CD4-positive, alpha-beta T cell (primary cell): ENCODE measurements around the gene MPPED2. TPM values are rescaled to one million over a fixed set of nuclear protein-coding genes. Genes with fewer than 3 reads are reported as not detected.

Source experiments
- ATAC-seq: fragments of 200-7000 bp; cut with Tn5 transposase; one replicate; pipeline ENCODE4 v1.10.0; 2022; ENCODE audit warnings: mild to moderate bottlenecking; ENCODE audit not compliant: poor library complexity
- CTCF ChIA-PET: fragments of 350-600 bp; sonication (Branson Sonifier 250); formaldehyde crosslinking; loops from one replicate; lab custom pipeline; 2021; ENCODE audit warnings: antibody characterized with exemption, inconsistent platforms; lab: Charles Lee
- POLR2A ChIA-PET: fragments of 350-600 bp; sonication (Branson Sonifier 250); formaldehyde crosslinking; loops from one replicate; lab custom pipeline; 2021; ENCODE audit warnings: antibody characterized with exemption, inconsistent platforms; lab: Charles Lee
- DNase-seq, 14 experiments: peaks; one replicate each; pipeline ENCODE4 v3.0.0-alpha.2; 2013 to 2020; ENCODE audit warnings: mixed read lengths in 2 of 14
- H3K27ac ChIP-seq, 2 donors: one replicate each; pipeline versions ENCODE4 v1.5.1 to v1.7.0; 2013; ENCODE audit warnings: low read length in 2 of 2, low read depth in 1 of 2, mild to moderate bottlenecking in 1 of 2
- H3K27me3 ChIP-seq, 2 experiments: 1 replicate in 1 of 2; 2 replicates in 1 of 2; pipeline versions ENCODE4 v1.6.1 to v1.7.0; 2013; ENCODE audit warnings: low read length in 2 of 2, control low read depth in 1 of 2, mild to moderate bottlenecking in 1 of 2, moderate library complexity in 1 of 2; ENCODE audit not compliant: insufficient read depth in 2 of 2, control insufficient read depth in 1 of 2
- H3K36me3 ChIP-seq: one replicate; pipeline ENCODE4 v1.6.1; 2013; ENCODE audit warnings: low read length, control low read depth; ENCODE audit not compliant: insufficient read depth
- H3K4me1 ChIP-seq: one replicate; pipeline ENCODE4 v1.6.1; 2013; ENCODE audit warnings: low read length, control low read depth; ENCODE audit not compliant: insufficient read depth
- H3K4me3 ChIP-seq: one replicate; pipeline ENCODE4 v1.5.1; 2013; ENCODE audit warnings: mild to moderate bottlenecking, low read length, moderate library complexity
- H3K9me3 ChIP-seq, 2 experiments: 1 replicate in 1 of 2; 2 replicates in 1 of 2; pipeline versions ENCODE4 v1.6.1 to v1.7.0; 2013; ENCODE audit warnings: low read length in 2 of 2, mild to moderate bottlenecking in 2 of 2, control low read depth in 1 of 2, moderate library complexity in 1 of 2; ENCODE audit not compliant: control insufficient read depth in 1 of 2, insufficient read depth in 1 of 2
- H3K27ac Mint-ChIP-seq: one replicate; pipeline ENCODE4 v1.8.0; 2020; ENCODE audit warnings: mixed read lengths
- H3K27me3 Mint-ChIP-seq: one replicate; pipeline ENCODE4 v1.8.0; 2021; ENCODE audit warnings: mixed read lengths
- H3K36me3 Mint-ChIP-seq: one replicate; pipeline ENCODE4 v1.8.0; 2021; ENCODE audit warnings: low read depth, mixed read lengths
- H3K4me1 Mint-ChIP-seq: one replicate; pipeline ENCODE4 v1.8.0; 2021; ENCODE audit warnings: low read depth, mixed read lengths
- H3K4me3 Mint-ChIP-seq: one replicate; pipeline ENCODE4 v1.8.0; 2020; ENCODE audit warnings: mild to moderate bottlenecking, mixed read lengths
- H3K9me3 Mint-ChIP-seq: one replicate; pipeline ENCODE4 v1.8.0; 2020; ENCODE audit warnings: mixed read lengths
- intact Hi-C, 2 experiments: fragments of 100-400 bp; cut with DNase I in 1 of 2; cut with micrococcal nuclease in 1 of 2; formaldehyde crosslinking; loops; one replicate each; pipeline versions ENCODE4 v1.15.1 to v1.9.0; 2023 to 2025; cut with DNase I, micrococcal nuclease
- total RNA-seq, 174 experiments: library from RNA in 2 of 174; stranded (reverse) in 2 of 174; gene quantifications; one replicate each; pipeline ENCODE4 v1.2.3 and lab custom pipeline; 2021 to 2026
- TF ChIP-seq, protein P1 (sequence below): fragments of 200-600 bp; IDR thresholded peaks from one replicate; pipeline ENCODE4 v1.8.0; 2022; ENCODE audit warnings: antibody characterized with exemption, mild to moderate bottlenecking

The MPPED2 gene
- total RNA-seq, 2 experiments from 2014 or later, result 0.96 to 1.7 TPM

DNA sequence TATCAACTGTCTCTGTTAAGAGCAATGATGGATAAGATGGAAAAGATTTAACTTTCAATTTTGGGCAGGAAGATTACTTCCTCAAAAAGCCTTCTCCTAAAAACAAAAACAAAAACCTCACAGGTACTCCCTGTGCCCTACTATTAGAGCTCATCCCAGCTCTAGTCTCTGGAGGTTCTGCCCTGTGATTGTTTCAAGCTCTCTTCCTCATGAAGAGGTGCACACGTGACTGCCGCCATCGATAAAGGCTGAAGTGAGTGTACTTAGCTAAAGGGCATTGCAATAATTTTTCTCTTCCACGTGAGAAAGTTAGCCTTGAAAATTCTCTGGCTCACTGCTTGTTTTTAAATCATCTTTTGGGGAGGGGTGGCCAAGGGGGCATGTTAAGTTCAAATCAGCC lies 36.6 kb downstream of the MPPED2 start:
- H3K27ac Mint-ChIP-seq, result no peak overlapping the region
- H3K27me3 ChIP-seq, result no peaks in the 10 kb centered on the region
- H3K4me3 Mint-ChIP-seq, result no peak overlapping the region
- H3K27ac ChIP-seq, result no peak overlapping the region
- no peak overlapping the region for H3K4me3 ChIP-seq
- ChIA-PET CTCF (no interaction called here), POLR2A (no interaction called here)
- DNase-seq (no peak), ATAC-seq (no peak)
- no peaks in the 10 kb centered on the region for H3K27me3 Mint-ChIP-seq
- H3K9me3 ChIP-seq, result no peaks in the 10 kb centered on the region
- no peaks in the 10 kb centered on the region for H3K4me1 Mint-ChIP-seq
- H3K4me1 ChIP-seq, result no peaks in the 10 kb centered on the region
- H3K36me3 Mint-ChIP-seq, result no peaks in the 10 kb centered on the region
- H3K36me3 ChIP-seq, result no peaks in the 10 kb centered on the region
- intact Hi-C loops, result no loop called here
- TF ChIP-seq, protein P1, sequence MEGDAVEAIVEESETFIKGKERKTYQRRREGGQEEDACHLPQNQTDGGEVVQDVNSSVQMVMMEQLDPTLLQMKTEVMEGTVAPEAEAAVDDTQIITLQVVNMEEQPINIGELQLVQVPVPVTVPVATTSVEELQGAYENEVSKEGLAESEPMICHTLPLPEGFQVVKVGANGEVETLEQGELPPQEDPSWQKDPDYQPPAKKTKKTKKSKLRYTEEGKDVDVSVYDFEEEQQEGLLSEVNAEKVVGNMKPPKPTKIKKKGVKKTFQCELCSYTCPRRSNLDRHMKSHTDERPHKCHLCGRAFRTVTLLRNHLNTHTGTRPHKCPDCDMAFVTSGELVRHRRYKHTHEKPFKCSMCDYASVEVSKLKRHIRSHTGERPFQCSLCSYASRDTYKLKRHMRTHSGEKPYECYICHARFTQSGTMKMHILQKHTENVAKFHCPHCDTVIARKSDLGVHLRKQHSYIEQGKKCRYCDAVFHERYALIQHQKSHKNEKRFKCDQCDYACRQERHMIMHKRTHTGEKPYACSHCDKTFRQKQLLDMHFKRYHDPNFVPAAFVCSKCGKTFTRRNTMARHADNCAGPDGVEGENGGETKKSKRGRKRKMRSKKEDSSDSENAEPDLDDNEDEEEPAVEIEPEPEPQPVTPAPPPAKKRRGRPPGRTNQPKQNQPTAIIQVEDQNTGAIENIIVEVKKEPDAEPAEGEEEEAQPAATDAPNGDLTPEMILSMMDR, result no peak
- H3K9me3 Mint-ChIP-seq, result no peaks in the 10 kb centered on the region

DNA sequence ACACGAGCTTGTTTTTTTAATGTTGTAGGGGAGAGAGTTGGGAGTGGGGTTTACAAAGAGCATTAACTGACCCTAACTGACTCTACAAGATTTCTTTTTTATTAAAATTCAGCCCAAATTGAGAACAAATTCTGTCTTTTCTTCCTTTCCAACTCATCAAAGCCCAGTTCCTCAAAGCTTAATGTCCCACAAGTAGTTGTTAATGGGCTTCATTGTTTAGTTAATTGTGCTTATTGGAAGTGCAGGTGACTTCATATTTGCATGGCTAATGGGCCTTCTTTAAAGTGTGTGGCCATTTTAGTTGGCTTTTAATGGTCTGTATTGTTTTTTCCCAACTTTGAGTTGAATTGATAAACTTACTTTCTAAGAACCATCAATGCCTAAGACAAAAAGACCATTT lies 39.8 kb downstream of the MPPED2 start:
- DNase-seq, result no peak
- no peaks in the 10 kb centered on the region for H3K27me3 ChIP-seq
- H3K4me1 Mint-ChIP-seq, result no peaks in the 10 kb centered on the region
- TF ChIP-seq, protein P1, result no peak
- POLR2A ChIA-PET, result no interaction called here
- no peaks in the 10 kb centered on the region for H3K27me3 Mint-ChIP-seq
- H3K27ac ChIP-seq, result no peak overlapping the region
- H3K4me1 ChIP-seq, result no peaks in the 10 kb centered on the region
- H3K4me3 Mint-ChIP-seq, result no peak overlapping the region
- H3K36me3 Mint-ChIP-seq, result no peaks in the 10 kb centered on the region
- H3K36me3 ChIP-seq, result no peaks in the 10 kb centered on the region
- intact Hi-C loops, result no loop called here
- ATAC-seq, result no peak
- no peaks in the 10 kb centered on the region for H3K9me3 ChIP-seq
- H3K9me3 Mint-ChIP-seq, result no peaks in the 10 kb centered on the region
- CTCF ChIA-PET, result no interaction called here
- no peak overlapping the region for H3K27ac Mint-ChIP-seq
- no peak overlapping the region for H3K4me3 ChIP-seq

DNA sequence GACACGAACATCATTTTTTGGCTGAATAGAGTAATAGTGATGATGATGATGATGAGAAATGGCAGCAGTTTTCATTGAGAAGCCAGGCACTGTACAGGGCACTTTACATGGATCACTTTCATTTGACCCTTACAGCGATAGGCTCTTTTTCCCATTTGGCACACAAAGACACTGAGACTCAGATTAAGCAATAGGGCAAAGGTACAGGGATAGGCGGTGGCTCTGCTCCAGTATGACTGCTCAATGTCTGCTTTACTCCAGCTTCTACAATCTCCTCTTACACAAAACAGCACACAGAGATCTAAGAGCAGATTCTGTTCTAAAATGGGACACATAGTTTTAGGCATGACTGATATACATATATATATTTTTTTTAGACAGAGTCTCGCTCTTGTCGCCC lies 40.6 kb downstream of the MPPED2 start:
- DNase-seq (no peak), ATAC-seq (no peak)
- Mint-ChIP-seq H3K4me3 (no peak overlapping the region), H3K4me1 (no peaks in the 10 kb centered on the region), H3K27ac (no peak overlapping the region), H3K9me3 (no peaks in the 10 kb centered on the region), H3K27me3 (no peaks in the 10 kb centered on the region), H3K36me3 (no peaks in the 10 kb centered on the region)
- TF ChIP-seq, protein P1, result no peak
- intact Hi-C loops, result no loop called here
- Histone ChIP-seq H3K27ac (no peak overlapping the region), H3K36me3 (no peaks in the 10 kb centered on the region), H3K9me3 (no peaks in the 10 kb centered on the region), H3K4me1 (no peaks in the 10 kb centered on the region), H3K27me3 (no peaks in the 10 kb centered on the region), H3K4me3 (no peak overlapping the region)
- ChIA-PET CTCF (no interaction called here), POLR2A (no interaction called here)
